ENCODE results near the gene ITGB4. TPM values are rescaled to one million over a fixed set of nuclear protein-coding genes. Genes with fewer than 3 reads are reported as not detected.
A peak's percentile ranks its signal among the peaks of the same experiment; 100 is the strongest.

ITGB4 gene
- total RNA-seq, 1 experiment from 2014 or later, result 5.3 TPM

DNA sequence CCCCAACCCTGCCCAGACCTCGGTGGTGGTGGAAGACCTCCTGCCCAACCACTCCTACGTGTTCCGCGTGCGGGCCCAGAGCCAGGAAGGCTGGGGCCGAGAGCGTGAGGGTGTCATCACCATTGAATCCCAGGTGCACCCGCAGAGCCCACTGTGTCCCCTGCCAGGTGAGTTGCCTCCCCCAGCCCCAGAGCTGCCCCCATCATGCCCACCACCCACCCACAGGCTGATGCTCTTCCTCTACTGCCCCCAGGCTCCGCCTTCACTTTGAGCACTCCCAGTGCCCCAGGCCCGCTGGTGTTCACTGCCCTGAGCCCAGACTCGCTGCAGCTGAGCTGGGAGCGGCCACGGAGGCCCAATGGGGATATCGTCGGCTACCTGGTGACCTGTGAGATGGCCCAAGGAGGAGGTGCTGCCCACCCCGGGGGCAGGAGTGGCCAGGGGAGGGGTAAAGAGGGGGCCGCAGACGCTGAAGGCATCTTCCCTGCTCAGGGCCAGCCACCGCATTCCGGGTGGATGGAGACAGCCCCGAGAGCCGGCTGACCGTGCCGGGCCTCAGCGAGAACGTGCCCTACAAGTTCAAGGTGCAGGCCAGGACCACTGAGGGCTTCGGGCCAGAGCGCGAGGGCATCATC is 35.3 kb downstream of the ITGB4 start:
- H3K79me1 ChIP-seq (ENCODE audit: insufficient read depth, low read depth, low read length, poor library complexity, severe bottlenecking), result no peaks in the 10 kb centered on the region
- H3K56ac ChIP-seq (ENCODE audit: insufficient read length, low read depth, low read length), result no peak overlapping the region
- H3K4me3 Mint-ChIP-seq, result no peak overlapping the region; a peak in 1 of 5 replicates
- WGBS (ENCODE audit: extremely low coverage, insufficient read length, low lambda C conversion rate), result no CpG with 5 or more reads among the region's 29 CpGs
- no peak overlapping the region for H3K14ac ChIP-seq (ENCODE audit: insufficient read depth, low read length)
- H3K79me2 ChIP-seq (ENCODE audit: insufficient read depth, low read length), result no peaks in the 10 kb centered on the region
- H3K27ac Mint-ChIP-seq, result no peak overlapping the region
- H2BK15ac ChIP-seq (ENCODE audit: low read depth, low read length), result no peak overlapping the region
- no peak overlapping the region for H2BK5ac ChIP-seq (ENCODE audit: insufficient read length, low read length)
- no peak overlapping the region for H3K27ac ChIP-seq (ENCODE audit: insufficient read length, low read depth, low read length)
- H3K9me3 Mint-ChIP-seq, result no peaks in the 10 kb centered on the region
- H3K4me2 ChIP-seq (ENCODE audit: insufficient read depth, insufficient read length, low read length), result no peak overlapping the region
- TF ChIP-seq, protein P1, sequence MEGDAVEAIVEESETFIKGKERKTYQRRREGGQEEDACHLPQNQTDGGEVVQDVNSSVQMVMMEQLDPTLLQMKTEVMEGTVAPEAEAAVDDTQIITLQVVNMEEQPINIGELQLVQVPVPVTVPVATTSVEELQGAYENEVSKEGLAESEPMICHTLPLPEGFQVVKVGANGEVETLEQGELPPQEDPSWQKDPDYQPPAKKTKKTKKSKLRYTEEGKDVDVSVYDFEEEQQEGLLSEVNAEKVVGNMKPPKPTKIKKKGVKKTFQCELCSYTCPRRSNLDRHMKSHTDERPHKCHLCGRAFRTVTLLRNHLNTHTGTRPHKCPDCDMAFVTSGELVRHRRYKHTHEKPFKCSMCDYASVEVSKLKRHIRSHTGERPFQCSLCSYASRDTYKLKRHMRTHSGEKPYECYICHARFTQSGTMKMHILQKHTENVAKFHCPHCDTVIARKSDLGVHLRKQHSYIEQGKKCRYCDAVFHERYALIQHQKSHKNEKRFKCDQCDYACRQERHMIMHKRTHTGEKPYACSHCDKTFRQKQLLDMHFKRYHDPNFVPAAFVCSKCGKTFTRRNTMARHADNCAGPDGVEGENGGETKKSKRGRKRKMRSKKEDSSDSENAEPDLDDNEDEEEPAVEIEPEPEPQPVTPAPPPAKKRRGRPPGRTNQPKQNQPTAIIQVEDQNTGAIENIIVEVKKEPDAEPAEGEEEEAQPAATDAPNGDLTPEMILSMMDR (conservative IDR thresholded peaks at IDR 0.05), result no peak
- H3K36me3 Mint-ChIP-seq (ENCODE audit: insufficient read depth in 1 of 3, low read depth in 3 of 3), result peaks cover 0 to 2% (median 0%) of the 10 kb centered on the region in 3 experiments; a peak in 1 of 7 replicates
- H4K20me1 ChIP-seq (ENCODE audit: control insufficient read depth, insufficient read depth, insufficient read length), result no peaks in the 10 kb centered on the region
- H3K9me3 ChIP-seq (ENCODE audit: control insufficient read depth, low read depth, low read length), result no peaks in the 10 kb centered on the region
- H2BK20ac ChIP-seq (ENCODE audit: low read depth, low read length, poor library complexity, severe bottlenecking), result no peak overlapping the region
- H3K23ac ChIP-seq (ENCODE audit: insufficient read length, low read depth, low read length), result no peak overlapping the region
- H4K5ac ChIP-seq (ENCODE audit: insufficient read length, low read depth, low read length), result no peak overlapping the region
- DNase-seq, result peak; percentile 36
- peaks cover 8 to 17% of the 10 kb centered on the region in 2 experiments for H3K4me1 Mint-ChIP-seq
- H2BK12ac ChIP-seq (ENCODE audit: insufficient read length, low read depth, low read length), result no peak overlapping the region
- no peak overlapping the region for H2AK5ac ChIP-seq (ENCODE audit: insufficient read length, low read length)
- no peaks in the 10 kb centered on the region; the same call in 1 of the 2 replicates for H3K4me1 ChIP-seq (ENCODE audit: insufficient read depth, low read length)
- no peak overlapping the region for H3K18ac ChIP-seq (ENCODE audit: insufficient read length, low read depth, low read length)
- H3T11ph ChIP-seq (ENCODE audit: low read length), result no peak overlapping the region
- H3K4ac ChIP-seq (ENCODE audit: low read depth, low read length), result no peak overlapping the region
- no peak overlapping the region for H2AFZ ChIP-seq (ENCODE audit: low read length)
- no peak overlapping the region for H4K8ac ChIP-seq (replicated peaks; ENCODE audit: insufficient read length, low read depth, low read length)
- peaks cover 12% of the 10 kb centered on the region for H3K27me3 Mint-ChIP-seq (ENCODE audit: low read depth)
- H3K23me2 ChIP-seq (ENCODE audit: insufficient read length, low read depth, low read length, poor library complexity, severe bottlenecking), result peaks cover 3% of the 10 kb centered on the region
- no peak overlapping the region for H2BK120ac ChIP-seq (ENCODE audit: low read depth, low read length, poor library complexity, severe bottlenecking)
- no peak overlapping the region for H4K91ac ChIP-seq (ENCODE audit: insufficient read length, low read depth, low read length)
- H3K27me3 ChIP-seq (ENCODE audit: insufficient read depth, low read length), result no peaks in the 10 kb centered on the region
- no peak overlapping the region for H3K9ac ChIP-seq (ENCODE audit: extremely low read depth, insufficient read length, low read length)
